Right hindlimb (tissue), 1 donor: ENCODE measurements around the gene DSCAML1.
"Not testable (repeated sequence)": the region's sequence is repeated elsewhere in the genome, so short reads cannot be mapped to it uniquely, and the experiment has no call there.

Source experiments
- DNase-seq: peaks from one replicate; pipeline ENCODE4 v3.0.0-alpha.2; 2018

Gene DSCAML1

DNA sequence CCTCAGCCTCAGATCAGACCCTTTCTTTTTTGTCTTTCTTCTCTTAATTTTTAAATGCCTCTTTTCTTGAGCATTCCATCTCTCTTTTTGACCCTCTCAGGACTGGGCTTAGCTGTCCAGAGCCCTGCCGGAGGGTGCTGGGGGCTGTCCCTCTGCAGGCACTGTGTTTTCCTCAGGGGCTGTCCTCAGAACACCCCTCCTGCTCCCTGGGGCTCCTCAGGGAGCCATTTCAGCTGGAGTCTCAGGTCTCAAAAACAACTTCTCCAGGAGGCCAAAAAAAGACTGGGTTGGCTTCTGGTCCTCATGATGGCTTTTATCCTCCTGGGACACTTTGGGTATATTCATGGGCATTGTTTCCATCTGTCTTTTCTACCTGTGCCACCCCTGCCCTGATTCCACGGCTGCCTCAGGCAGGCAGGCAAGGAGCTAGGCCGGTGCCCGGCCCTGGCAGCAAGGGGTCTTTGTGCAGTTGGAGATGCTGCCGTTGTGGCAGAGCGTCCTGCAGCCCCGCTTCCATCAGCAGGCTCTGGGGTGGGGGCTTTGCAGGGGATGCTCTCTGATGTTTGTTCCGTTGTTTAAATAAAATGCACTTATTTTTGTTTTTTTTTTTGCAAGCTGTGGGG, 384.3 kb downstream of the DSCAML1 start:
- DNase-seq: no peak

DNA sequence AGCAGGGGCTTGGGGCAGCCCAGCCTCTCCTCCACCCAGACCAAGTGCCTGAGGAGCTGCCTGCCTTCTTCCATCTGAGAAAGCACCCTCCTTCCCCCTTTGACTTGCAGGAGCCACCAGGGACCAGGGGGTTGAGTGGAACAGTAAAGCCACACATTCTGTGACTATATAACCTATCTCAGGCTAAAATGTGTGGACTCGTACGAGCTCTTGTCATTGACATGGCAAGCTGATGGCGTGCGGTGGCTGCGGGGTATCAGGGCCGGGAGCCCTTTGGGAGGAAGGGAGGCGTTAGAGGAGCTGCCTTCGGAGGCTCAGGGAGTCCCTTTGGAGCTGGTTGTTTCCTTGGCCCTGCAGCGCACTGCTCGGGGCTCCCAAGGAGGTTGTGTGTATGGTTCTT, 384.8 kb downstream of the DSCAML1 start:
- DNase-seq: no peak

DNA sequence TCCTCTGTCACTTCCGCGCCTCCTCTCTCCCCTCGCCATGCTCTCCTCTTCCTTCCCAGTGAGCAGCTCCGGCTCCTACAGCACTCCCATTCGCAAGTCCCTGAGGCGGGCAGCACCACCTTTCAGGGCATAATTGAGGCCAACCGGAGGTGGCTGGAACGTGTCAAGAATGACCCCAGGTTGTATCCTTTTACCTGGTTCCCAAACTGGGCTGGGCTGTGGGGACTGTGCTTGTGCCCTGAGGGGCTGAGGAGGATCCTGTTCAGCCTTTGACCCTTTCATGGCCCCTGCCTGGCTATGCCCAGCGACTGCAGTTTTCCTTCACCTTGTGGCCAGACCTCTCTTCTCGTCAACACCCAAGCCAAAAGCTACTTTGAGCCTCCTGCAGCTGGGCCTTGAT, 385.3 kb downstream of the DSCAML1 start:
- DNase-seq: no peak

DNA sequence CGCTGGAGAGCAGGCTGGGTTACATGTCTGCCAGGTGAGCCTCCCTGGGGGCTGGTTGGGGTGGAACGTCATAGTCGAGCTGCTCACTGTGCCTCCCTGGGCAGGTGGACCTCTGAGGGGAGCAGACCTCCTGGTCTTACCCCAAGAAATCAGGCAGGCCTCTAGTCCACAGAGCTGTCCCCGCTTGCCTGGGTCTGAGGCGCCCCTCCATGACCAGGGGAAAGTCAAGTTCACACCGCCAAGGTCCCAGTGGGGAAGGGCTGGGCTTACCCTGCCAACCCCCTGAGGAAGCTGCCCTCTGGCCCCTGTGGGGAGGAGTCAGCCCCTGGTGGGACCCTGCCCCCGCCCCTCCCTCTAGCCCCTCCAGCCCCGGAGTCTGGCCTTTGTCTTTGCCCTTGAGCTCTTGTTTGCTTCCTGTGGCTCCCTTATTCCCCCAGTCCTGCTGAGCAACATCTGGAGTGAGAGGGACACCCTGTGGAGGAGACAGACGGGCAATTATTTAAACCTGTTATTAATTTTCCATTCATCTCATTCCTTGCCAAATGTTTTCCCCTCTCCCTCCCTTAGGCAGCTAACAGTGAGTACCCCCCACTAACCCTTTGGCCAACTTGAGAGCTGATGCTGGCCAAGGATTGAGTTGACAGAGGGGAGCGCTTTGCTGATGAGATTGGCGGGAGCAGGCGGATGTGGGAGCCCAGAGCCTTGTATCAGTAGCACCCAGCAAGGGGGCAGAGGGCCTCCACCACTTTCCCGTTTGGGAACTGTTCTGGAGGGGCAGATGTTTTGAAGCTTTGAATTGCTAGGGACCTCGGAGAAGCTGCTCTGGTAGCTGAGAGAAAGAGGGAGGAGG, 385.9 kb downstream of the DSCAML1 start:
- no peak for DNase-seq

DNA sequence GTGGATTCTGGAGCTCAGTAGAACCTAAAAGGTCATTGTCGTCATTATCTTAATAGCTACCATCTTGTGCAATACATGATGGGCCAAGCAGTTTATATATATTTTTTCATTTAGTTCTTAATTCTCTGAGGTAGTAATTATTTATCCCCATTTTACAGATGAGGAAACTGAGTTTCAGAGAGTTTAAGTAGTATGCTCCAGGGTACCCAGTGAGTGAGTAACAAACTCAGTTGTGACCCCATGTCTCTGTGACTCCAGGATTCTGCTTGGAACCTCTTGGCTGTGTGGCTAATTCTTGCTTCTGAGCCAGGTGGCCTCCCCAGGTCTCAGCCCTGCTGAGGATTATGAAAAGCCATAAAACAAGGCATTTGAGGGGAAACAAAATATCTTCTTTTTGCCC, 386.8 kb downstream of the DSCAML1 start:
- no peak for DNase-seq

DNA sequence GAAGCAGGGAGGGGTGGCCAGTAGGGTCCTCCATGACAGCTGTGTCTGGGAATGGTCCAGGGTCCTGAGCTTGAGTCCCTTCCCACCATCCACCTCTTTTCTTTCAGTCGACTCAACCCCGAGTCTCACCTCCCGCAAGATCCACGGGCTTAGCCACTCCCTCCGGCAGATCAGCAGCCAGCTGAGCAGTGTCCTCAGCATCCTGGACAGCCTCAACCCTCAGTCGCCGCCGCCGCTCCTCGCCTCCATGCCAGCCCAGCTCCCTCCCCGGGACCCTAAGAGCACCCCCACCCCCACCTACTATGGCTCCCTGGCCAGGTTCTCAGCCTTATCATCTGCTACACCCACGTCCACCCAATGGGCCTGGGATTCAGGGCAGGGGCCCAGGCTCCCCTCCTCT, 387.5 kb downstream of the DSCAML1 start:
- no peak for DNase-seq

DNA sequence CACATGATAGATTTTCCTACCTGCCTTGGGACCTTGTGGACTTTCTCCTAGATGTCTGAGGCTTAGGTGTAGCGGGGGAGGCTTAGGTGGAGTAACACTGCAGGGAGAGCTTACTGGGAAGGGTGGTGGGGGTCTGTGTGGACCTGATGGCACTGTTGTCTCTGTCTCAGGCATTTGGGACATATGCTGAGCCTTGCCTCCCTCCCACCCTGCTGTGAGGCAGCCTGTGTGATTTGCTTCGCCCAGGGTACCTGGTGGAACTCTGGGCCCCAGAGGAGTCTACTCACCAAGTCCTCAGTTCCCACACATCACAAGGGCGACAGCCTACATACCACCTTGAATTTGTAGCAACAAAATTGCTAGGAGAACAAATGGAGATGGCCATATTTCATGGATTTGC, 388.7 kb downstream of the DSCAML1 start:
- no peak for DNase-seq

DNA sequence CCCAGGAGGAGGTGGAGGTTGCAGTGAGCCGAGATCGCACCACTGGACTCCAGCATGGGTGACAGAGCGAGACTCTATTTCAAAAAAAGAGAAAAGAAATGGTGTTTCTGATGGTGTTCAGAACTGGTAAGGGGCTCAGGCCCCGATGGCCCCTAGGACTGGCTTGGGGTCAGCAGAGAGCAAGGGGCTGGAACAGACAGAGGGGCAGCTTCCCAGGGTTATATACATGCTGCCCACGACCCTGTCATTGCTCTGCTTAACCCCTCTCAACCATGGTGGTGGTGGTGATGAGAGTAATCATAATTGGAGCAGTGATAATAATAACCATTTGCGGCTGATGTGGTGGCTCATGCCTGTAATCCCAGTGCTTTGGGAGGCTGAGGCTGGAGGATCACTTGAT, 390.0 kb downstream of the DSCAML1 start:
- DNase-seq: no peak

DNA sequence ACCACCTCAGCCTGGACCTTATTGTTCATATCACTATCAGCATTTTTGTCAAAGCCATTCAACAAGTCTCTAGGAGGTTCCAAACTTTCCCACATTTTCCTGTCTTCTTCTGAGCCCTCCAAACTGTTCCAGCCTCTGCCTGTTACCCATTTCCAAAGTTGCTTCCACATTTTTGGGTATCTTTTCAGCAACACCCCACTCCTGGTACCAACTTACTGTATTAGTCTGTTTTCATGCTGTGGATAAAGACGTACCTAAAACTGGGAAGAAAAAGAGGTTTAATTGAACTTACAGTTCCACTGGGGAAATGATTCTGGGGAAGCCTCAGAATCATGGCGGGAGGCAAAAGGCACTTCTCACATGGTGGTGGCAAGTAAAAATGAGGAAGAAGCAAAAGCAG, 391.1 kb downstream of the DSCAML1 start:
- not testable (repeated sequence) for DNase-seq

DNA sequence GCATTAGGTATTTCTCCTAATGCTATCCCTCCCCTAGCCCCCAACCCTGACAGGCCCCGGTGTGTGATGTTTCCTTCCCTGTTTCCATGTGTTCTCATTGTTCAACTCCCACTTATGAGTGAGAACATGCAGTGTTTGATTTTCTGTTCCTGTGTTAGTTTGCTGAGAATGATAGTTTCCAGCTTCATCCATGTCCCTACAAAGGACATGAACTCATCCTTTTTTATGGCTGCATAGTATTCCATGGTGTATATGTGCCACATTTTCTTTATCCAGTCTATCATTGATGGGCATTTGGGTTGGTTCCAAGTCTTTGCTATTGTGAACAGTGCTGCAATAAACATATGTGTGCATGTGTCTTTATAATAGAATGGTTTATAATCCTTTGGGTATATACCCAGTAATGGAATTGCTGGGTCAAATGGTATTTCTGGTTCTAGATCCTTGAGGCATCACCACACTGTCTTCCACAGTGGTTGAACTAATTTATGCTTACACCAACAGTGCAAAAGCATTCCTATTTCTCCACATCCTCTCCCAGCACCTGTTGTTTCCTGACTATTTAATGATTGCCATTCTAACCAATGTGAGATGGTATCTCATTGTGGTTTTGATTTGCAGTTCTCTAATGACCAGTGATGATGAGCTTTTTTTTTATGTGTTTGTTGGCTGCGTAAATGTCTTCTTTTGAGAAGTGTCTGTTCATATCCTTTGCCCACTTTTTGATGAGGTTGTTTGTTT, 397.7 kb downstream of the DSCAML1 start:
- DNase-seq: not testable (repeated sequence)

DNA sequence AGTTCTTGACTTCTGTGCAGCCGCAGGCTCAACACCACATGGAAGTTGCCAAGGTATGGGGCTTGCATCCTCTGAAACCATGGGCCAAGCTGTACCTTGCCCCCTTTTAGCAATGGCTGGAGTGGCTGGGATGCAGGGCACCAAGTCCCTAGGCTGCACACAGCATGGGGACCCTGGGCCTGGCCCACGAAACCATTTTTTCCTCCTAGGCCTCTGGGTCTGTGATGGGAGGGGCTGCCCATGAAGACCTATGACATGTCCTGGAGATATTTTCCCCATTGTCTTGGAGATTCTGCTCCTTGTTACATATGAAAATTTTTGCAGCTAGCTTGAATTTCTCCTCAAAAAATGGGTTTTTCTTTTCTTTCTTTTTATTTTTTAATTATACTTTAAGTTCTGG, 398.4 kb downstream of the DSCAML1 start:
- DNase-seq: not testable (repeated sequence)

DNA sequence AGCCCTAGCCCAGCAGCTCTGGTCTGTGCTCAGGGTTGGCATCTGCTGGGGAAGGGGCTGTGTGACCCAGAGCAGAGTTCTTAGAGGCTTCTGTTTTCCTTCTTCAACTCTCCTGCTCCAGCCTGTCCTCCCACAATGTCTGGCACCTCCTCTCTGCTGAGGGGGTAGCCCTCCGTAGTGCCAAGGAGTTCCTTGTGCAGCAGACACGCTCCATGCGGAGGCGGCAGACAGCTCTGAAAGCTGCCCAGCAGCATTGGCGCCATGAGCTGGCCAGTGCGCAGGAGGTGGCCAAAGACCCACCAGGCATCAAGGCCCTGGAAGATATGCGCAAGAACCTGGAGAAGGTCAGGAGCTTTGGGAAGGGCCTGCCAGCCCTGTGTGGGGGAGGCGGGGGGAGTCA, 400.0 kb downstream of the DSCAML1 start:
- no peak for DNase-seq

DNA sequence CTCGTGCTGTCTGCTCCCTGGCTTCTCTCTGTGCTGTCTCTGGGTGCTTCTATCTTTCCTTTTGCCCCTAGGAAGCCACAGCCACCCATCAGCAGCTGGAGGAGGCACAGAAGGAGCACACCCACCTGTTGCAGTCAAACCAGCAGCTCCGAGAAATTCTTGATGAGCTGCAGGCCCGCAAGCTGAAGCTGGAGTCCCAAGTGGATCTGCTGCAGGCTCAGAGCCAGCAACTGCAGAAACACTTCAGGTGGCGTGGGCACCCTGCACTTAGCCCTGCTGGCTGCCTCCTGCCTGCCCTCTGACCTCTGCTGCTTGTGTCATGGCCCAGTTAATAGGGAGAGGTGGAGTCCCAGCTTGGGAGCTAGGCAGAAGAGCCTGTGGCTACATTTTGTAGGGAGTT, 401.5 kb downstream of the DSCAML1 start:
- no peak for DNase-seq

DNA sequence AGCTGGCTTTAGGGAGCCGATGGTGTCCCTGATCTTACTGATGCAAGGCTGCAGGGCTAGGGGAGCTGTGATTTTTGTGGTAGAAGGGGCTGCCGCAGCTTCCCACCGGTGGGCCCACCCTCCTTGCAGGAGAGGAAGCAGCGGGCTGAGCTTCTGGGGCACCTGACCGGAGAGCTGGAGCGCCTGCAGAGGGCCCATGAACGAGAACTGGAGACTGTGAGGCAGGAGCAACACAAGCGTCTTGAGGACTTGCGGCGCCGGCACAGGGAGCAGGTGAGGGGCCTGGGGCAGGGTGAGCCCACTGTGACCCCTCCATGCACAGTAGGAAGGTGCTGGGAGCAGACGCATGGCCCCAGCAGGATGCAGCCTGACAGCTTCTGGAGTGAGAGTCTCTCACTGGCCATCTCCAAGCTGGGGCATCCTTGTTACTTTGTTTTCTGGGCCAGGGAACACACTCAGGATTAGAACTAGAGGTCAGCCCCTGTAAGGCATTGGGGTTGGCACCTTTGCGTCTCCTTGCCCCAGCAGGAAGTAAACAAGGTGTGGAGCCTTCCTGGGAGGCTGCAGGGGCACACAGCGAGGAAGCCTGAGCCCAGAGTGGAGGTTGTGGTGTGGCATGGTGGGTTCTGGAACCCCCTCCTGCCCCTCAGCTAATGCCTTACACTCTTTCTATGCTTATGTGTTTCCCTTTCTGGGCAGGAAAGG, 402.6 kb downstream of the DSCAML1 start:
- no peak for DNase-seq

DNA sequence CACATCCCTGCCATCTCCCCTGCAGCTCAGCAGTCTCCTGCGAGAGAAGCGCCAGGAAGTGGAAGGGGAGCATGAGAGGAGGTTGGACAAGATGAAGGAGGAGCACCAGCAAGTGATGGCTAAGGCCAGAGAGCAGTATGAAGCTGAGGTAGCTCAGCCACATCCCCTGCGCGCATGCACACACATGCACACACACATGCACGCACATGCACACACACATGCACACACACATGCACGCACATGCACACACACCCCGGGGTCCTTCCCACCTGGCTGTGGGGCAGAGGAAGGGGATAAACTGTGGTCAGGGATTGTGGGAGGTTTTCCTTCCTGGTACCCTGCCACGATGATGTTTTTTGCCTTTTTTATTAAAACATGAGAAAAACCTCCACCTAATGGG, 404.0 kb downstream of the DSCAML1 start:
- DNase-seq: no peak

DNA sequence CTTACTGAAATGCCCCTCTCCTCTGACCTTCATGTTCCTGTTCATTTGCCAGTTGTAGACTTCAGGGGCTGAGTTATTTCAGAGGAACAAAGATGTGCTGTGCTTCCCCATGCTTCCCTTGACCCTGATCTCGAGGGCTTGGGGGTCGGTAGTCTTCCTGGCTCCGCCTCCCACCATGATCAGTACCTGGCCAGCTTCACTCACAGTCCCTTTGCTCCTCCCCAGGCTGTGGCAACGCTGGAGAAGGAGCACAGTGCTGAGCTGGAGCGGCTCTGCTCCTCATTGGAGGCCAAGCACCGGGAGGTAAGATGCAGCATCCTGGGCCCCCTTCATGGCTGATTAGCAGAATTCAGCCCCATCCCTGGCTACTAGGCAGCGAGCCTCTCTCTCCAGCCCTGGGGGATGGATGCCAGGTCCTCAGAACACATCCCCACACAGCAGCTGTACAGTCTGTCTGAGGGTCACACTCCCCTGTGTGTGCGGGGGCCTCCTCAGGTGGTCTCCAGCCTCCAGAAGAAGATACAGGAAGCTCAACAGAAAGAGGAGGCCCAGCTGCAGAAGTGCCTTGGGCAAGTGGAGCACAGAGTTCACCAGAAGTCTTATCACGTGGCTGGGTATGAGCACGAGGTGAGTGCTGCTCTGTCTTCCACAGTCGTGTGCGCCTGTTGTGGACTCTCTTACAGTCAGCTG, 404.9 kb downstream of the DSCAML1 start:
- DNase-seq: no peak

DNA sequence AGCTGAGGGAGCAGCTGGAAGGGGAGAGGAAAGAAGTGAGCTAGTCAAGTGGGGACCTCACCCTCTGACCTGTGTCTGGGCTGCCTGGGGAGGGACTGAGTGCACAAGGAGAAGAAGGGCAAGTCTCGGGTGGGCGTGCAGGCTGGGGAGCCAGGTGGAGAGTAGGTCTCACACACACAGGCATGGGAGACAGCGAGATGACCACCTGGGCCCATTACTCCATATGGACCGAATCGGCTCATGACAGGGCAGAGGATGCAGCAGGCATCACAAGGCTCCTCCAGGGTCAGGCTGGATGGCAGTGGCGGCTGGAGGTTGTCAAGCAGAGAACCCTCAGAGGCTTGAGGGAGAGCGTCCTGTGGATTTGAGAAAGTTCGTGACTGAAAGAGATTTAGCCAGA, 405.8 kb downstream of the DSCAML1 start:
- no peak for DNase-seq

DNA sequence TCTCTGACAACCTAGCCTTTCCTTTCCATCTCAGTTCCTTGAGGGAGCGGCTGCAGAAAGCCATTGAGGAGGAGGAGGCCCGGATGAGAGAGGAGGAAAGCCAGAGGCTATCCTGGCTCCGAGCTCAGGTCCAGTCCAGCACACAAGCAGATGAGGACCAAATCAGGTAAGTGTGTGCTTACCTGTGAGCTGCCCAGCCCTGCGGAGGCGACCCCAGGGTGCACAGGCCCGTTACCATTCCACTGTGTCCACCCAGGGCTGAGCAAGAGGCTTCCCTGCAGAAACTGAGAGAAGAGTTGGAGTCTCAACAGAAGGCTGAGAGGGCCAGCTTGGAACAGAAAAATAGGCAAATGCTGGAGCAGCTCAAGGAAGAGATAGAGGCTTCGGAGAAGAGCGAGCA, 406.3 kb downstream of the DSCAML1 start:
- no peak for DNase-seq

DNA sequence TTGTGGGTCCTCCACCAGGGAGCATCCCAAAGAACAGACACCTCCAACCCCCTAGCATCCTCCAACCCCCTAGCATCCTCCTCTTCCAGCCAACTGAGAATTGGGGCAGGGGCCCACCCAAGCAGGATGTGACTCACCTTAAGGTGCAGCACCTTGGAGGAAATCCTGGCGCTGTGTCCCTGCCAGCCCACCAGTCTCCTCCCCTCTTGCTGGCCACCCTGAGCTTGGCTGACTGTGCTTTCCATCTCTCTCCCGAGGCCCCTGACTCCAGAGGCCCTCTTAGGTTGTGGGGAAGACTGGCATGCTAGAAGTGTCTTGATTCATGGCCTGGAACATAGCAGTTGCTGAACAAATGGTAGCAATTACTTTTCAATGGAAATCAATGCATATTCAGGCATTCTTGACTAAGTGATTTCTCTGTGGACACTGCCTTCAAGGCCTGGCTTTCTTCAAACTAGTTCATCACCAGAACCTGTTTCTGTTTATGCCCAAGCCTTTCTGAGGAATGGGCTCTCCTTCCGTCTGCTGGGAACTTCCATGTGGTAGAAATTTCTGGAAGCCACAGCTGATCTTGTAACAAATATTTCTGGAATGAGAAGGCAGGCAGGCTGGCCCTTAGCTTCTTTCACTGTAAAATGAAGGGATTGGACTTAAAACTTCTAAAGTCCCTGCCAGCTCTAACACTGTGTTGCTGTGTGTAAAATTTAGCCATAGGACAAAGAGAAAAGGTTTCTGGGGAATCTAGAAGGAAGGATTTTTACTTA, 408.8 kb downstream of the DSCAML1 start:
- no peak for DNase-seq

DNA sequence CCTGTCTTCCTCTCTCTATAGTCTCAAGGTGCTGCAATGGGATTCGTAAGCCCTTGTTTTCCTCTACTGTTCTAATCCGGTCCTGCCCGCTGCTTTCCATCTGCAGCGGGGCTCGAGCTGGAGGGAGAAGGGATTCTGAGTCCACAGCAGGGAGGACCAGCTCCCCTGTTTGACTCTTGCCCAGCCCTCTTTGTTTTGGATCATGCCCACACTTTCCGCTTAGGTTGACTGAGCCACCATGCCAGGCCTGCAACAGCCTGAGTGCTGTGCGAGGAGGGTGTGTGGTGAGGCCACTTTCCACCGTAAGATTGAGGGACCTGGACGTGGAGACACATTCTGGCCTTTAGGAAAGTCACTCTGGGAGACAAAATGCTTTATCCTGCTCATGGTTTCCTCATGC, 411.1 kb downstream of the DSCAML1 start:
- no peak for DNase-seq

DNA sequence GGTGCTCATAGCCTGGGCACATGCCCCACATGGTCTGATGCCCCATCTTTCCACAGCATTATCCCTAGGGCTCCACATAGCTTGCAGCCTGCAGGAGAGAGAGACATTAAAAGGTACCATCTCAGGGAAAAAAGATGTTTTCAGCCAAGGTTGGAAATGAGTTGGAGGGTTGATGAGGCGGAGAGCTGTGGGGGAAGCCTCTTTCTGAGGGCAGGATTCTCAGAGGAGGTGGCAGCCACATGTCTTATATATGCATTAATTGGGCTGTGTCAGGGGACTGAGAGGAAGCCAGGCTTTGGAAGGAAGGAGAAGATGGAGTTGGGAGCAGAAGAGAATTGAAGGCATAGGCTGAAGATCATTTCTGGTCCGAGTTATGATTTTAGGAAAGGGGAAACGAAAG, 411.5 kb downstream of the DSCAML1 start:
- DNase-seq: no peak

DNA sequence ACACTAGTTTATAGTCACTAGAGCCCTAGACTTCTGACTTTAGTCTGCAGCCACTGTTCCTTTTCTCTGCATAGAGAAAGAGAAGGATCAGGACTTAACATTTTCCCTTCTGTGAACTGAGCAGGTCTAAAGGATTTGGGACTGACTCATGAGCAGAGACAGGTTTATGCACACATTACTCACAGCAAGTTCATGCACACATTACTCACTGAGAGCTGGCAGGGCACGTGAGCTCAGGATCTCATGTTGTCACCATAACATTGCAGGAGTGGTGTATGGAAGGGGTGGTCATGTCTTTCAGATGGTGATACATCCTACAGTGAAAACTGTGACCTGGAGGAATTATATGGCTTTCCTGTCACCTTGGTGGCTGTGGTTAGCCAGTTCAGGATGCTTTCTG, 413.0 kb downstream of the DSCAML1 start:
- no peak for DNase-seq
